ENCODE measurements around the gene IRF2. TPM values are rescaled to one million over a fixed set of nuclear protein-coding genes. Genes with fewer than 3 reads are reported as not detected.

IRF2 gene
- total RNA-seq, 1 donor from 2014 or later: 53.3 TPM

DNA sequence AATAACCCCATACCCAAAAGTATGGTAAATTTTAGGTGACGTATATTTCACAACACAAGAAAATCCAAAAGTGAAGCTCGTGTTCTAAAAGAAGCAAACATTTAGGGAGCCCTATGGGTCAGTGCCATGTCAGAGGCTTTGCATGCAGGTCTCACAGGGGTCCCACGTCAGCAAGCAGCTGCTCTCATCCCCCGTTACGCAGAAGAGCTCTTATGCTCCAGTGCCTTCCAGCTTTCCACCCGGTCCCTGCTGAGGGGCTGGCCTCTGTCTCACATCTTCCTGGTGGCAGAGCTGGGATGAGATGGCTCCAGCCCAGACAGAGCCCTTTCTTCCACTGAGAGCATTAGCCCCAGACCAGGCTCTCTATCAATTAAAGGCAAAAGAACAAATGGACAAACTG lies 82.0 kb downstream of the IRF2 start:
- Histone ChIP-seq H3K27me3 (ENCODE audit: low read depth) (no peaks in the 10 kb centered on the region), H3K9me3 (no peaks in the 10 kb centered on the region), H3K4me1 (peaks cover 31% of the 10 kb centered on the region), H3K4me3 (peak overlapping the region; percentile 20), H3K36me3 (peaks cover 96% of the 10 kb centered on the region), H3K27ac (peak overlapping the region; percentile 63)
- ATAC-seq: no peak
- TF ChIP-seq, protein P1, sequence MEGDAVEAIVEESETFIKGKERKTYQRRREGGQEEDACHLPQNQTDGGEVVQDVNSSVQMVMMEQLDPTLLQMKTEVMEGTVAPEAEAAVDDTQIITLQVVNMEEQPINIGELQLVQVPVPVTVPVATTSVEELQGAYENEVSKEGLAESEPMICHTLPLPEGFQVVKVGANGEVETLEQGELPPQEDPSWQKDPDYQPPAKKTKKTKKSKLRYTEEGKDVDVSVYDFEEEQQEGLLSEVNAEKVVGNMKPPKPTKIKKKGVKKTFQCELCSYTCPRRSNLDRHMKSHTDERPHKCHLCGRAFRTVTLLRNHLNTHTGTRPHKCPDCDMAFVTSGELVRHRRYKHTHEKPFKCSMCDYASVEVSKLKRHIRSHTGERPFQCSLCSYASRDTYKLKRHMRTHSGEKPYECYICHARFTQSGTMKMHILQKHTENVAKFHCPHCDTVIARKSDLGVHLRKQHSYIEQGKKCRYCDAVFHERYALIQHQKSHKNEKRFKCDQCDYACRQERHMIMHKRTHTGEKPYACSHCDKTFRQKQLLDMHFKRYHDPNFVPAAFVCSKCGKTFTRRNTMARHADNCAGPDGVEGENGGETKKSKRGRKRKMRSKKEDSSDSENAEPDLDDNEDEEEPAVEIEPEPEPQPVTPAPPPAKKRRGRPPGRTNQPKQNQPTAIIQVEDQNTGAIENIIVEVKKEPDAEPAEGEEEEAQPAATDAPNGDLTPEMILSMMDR (IDR thresholded peaks at IDR 0.05): no peak
- no peak for DNase-seq
- intact Hi-C loops (cut with DNase I): no loop called here

DNA sequence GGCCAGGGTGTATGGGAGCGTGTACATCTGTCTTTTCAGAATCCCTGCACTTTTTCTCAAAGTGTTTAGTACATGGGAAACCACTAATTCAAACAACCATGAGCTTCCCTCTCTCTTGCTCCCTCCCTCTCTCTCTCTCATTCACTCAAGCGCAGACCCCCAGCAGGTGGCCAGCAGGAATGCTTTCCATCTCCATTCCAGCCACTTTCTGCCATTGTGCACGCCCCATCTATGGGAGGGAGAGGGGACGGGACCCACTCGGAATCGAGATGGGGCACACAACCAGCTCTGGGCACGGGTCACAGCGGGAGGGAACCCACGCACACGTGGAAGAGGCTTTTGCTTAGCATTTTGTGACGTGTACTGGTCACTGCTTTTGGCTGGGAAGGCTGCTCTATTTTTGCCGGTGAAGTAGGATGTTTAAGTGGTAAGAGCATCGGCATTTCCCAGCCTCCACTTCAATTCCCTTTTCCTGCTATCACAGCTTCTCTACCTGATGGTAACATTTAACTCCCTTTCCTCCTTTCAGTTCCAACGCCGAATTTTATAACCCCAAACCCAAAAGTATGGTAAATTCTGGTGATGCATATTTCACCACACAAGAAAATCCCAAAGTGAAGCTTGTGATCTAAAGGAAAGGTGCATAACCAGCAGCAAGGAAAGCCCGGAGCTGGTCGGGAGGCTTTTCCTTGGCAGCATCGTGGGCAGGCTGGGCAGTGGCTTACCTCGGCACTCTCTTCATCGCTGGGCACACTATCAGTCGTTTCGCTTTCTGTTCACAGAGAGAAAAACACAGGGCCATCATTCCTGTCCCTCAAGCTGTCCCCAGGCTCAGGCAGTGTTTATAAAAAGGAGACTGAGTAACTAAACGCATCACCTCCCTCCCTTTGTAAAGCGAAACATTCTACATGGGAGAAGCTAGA lies 84.1 kb downstream of the IRF2 start:
- no peaks in the 10 kb centered on the region for H3K9me3 ChIP-seq
- no peak overlapping the region for H3K4me3 ChIP-seq
- no peaks in the 10 kb centered on the region for H3K27me3 ChIP-seq (ENCODE audit: low read depth)
- ATAC-seq (no peak), DNase-seq (no peak)
- peaks cover 46% of the 10 kb centered on the region for H3K4me1 ChIP-seq
- no peak overlapping the region for H3K27ac ChIP-seq
- peaks cover 85% of the 10 kb centered on the region for H3K36me3 ChIP-seq
- TF ChIP-seq, protein P1 (IDR thresholded peaks at IDR 0.05): no peak
- intact Hi-C loops (cut with DNase I): no loop called here

DNA sequence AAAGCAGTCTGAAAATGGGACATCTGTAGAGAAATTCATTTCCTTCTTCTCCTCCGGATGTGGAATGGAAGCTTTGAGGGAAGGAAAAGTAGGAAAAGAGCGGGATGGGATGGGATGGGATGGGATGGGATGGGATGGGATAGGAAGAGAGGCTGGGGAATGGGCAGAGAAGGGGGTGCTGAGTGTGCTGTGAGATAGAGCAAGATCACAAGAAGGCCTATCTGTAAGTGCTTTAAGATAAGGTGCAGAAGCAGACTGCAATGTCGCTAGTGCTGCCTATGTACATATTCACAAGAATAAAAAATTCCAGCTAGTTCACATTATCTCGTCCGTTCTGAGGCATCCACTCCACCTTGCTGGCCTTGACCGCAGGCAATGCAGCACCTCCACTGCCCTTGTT lies 86.2 kb downstream of the IRF2 start:
- H3K4me3 ChIP-seq: no peak overlapping the region
- ATAC-seq (no peak), DNase-seq (no peak)
- H3K27ac ChIP-seq: no peak overlapping the region
- intact Hi-C loops (cut with DNase I): no loop called here
- no peaks in the 10 kb centered on the region for H3K27me3 ChIP-seq (ENCODE audit: low read depth)
- peaks cover 65% of the 10 kb centered on the region for H3K36me3 ChIP-seq
- TF ChIP-seq, protein P1 (IDR thresholded peaks at IDR 0.05): no peak
- no peaks in the 10 kb centered on the region for H3K9me3 ChIP-seq
- H3K4me1 ChIP-seq: peaks cover 53% of the 10 kb centered on the region

DNA sequence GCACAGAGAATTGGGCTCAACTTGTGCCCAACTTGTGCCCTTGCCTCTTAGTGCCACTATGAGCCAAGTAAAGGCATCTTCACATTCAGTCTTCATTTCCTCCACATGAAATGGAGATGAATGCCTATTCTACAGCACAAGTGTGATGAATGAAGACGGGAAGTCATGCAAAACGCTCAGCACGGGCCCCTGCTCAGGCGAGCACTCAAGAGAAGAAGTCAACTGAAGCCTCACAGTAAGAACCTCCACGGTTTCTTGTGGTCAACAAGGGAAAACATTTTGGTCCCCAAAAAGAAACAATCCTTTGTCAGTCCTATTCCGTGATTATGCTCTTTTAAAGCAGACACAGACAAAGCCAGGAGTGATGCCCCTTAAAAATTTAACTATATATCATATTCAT lies 87.0 kb downstream of the IRF2 start:
- Histone ChIP-seq H3K4me3 (no peak overlapping the region), H3K27ac (no peak overlapping the region), H3K4me1 (peaks cover 53% of the 10 kb centered on the region), H3K9me3 (no peaks in the 10 kb centered on the region), H3K36me3 (peaks cover 57% of the 10 kb centered on the region), H3K27me3 (ENCODE audit: low read depth) (no peaks in the 10 kb centered on the region)
- intact Hi-C loops (cut with DNase I): no loop called here
- DNase-seq (no peak), ATAC-seq (no peak)
- TF ChIP-seq, protein P1 (IDR thresholded peaks at IDR 0.05): no peak

DNA sequence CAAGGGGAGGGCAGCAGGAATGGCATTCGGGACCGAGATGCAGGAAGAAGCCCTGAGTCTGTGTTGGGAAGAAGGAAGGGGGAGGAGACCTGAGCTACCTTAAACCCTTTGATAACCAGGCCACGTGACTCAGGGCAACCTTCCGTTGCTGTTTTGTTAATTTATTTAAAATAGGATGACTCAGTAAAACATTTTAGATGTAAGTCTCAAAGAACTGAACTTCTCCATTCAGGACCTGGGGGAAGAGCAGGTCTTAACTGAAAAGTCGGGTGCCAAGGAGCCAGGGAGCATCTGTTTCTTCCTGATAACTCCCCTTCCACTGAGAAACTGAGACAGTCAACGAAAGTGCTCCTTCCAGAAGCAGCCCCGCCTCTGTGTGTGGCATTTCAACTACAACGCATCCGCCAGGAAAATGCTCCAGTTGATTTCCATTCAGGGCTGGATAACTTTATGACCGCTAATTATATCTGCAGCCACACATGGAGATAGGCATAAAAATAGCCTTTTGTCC lies 88.0 kb downstream of the IRF2 start:
- Histone ChIP-seq H3K4me3 (no peak overlapping the region), H3K27ac (peak overlapping the region; percentile 69), H3K4me1 (peaks cover 48% of the 10 kb centered on the region), H3K36me3 (peaks cover 47% of the 10 kb centered on the region), H3K27me3 (ENCODE audit: low read depth) (no peaks in the 10 kb centered on the region), H3K9me3 (no peaks in the 10 kb centered on the region)
- DNase-seq (no peak), ATAC-seq (no peak)
- intact Hi-C loops (cut with DNase I): no loop called here
- TF ChIP-seq, protein P1 (IDR thresholded peaks at IDR 0.05): no peak
